ENCODE measurements around the gene AP3M1.

The AP3M1 gene

GRCh38 chr10:74150204-74150989, at the start of gene AP3M1:
Gene AP3M1, minus strand, starts transcription at chr10:74150828. Its CDS starts 12,449 bp downstream, at chr10:74138379.
- Histone ChIP-seq H3K9me2 (replicated peaks; ENCODE audit: insufficient read depth, low read length) (no peaks in the 10 kb centered on the region), H3K36me3 (replicated peaks; ENCODE audit: insufficient read depth, low read length) (no peaks in the 10 kb centered on the region), H3K79me2 (ENCODE audit: low read length) (peaks cover 94% of the 10 kb centered on the region), H3K27ac (ENCODE audit: low read length) (peak within 1 kb of the TSS; percentile 86), H2AFZ (ENCODE audit: low read length) (peak within 1 kb of the TSS; percentile 48), H3K9ac (ENCODE audit: low read length) (peak within 1 kb of the TSS; percentile 92), H3K4me3 (ENCODE audit: low read length) (peak within 1 kb of the TSS; percentile 75), H3K4me2 (ENCODE audit: low read depth, low read length) (peak within 1 kb of the TSS; percentile 87), H3K27me3 (replicated peaks; ENCODE audit: insufficient read depth, low read length) (no peaks in the 10 kb centered on the region), H3K9me3 (replicated peaks; ENCODE audit: insufficient read depth, low read length) (no peaks in the 10 kb centered on the region), H3F3A (ENCODE audit: insufficient read depth, low read length) (peaks cover 11% of the 10 kb centered on the region), H4K20me1 (ENCODE audit: insufficient read depth, low read length) (no peaks in the 10 kb centered on the region), H3K4me1 (ENCODE audit: low read length) (peaks cover 11% of the 10 kb centered on the region)
- no peak for TF ChIP-seq EZH2 (optimal IDR thresholded peaks at IDR 0.05; ENCODE audit: low read depth, low read length)
- TF ChIP-seq EZH2phosphoT487 (IDR thresholded peaks at IDR 0.05; ENCODE audit: low read length): no peak
- TF ChIP-seq, protein P1, sequence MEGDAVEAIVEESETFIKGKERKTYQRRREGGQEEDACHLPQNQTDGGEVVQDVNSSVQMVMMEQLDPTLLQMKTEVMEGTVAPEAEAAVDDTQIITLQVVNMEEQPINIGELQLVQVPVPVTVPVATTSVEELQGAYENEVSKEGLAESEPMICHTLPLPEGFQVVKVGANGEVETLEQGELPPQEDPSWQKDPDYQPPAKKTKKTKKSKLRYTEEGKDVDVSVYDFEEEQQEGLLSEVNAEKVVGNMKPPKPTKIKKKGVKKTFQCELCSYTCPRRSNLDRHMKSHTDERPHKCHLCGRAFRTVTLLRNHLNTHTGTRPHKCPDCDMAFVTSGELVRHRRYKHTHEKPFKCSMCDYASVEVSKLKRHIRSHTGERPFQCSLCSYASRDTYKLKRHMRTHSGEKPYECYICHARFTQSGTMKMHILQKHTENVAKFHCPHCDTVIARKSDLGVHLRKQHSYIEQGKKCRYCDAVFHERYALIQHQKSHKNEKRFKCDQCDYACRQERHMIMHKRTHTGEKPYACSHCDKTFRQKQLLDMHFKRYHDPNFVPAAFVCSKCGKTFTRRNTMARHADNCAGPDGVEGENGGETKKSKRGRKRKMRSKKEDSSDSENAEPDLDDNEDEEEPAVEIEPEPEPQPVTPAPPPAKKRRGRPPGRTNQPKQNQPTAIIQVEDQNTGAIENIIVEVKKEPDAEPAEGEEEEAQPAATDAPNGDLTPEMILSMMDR (IDR thresholded peaks at IDR 0.05; ENCODE audit: low read length): no peak
- DNase-seq: peak; percentile 90

DNA sequence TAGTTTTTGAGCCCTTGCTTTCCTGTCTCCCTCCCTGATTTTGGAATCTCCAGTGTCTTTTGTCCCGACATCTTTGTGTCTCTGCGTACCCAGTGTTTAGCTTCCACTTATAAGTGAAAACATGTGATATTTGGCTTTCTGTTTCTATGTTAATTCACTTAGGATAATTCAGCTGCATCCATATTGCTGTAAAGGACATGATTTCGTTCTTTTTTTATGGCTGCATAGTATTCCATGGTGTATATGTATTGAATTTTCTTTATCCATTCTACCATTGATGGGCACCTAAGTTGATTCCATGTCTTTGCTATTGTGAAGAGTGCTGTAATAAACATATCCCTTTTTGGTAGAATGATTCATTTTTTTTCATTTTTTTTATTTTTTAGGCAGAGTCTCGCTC, 48.7 kb upstream of the AP3M1 start:
- Histone ChIP-seq H3F3A (ENCODE audit: insufficient read depth, low read length) (no peaks in the 10 kb centered on the region), H3K79me2 (ENCODE audit: low read length) (peaks cover 38% of the 10 kb centered on the region), H3K27ac (ENCODE audit: low read length) (no peak overlapping the region), H2AFZ (ENCODE audit: low read length) (no peak overlapping the region), H3K9me3 (replicated peaks; ENCODE audit: insufficient read depth, low read length) (no peaks in the 10 kb centered on the region), H3K9ac (ENCODE audit: low read length) (no peak overlapping the region), H3K27me3 (replicated peaks; ENCODE audit: insufficient read depth, low read length) (no peaks in the 10 kb centered on the region), H4K20me1 (ENCODE audit: insufficient read depth, low read length) (no peaks in the 10 kb centered on the region; the same call in 1 of the 2 replicates), H3K4me1 (ENCODE audit: low read length) (no peaks in the 10 kb centered on the region), H3K4me3 (ENCODE audit: low read length) (no peak overlapping the region), H3K9me2 (replicated peaks; ENCODE audit: insufficient read depth, low read length) (no peaks in the 10 kb centered on the region), H3K36me3 (replicated peaks; ENCODE audit: insufficient read depth, low read length) (no peaks in the 10 kb centered on the region), H3K4me2 (ENCODE audit: low read depth, low read length) (no peak overlapping the region)
- TF ChIP-seq, protein P1 (IDR thresholded peaks at IDR 0.05; ENCODE audit: low read length): no peak
- TF ChIP-seq EZH2phosphoT487 (IDR thresholded peaks at IDR 0.05; ENCODE audit: low read length) (no peak), EZH2 (optimal IDR thresholded peaks at IDR 0.05; ENCODE audit: low read depth, low read length) (no peak)
- no peak for DNase-seq

- Histone ChIP-seq H3K27me3 (replicated peaks; ENCODE audit: insufficient read depth, low read length) (no peaks in the 10 kb centered on the region), H3K4me1 (ENCODE audit: low read length) (peaks cover 8% of the 10 kb centered on the region), H3K9ac (ENCODE audit: low read length) (no peak overlapping the region), H3K9me3 (replicated peaks; ENCODE audit: insufficient read depth, low read length) (no peaks in the 10 kb centered on the region), H4K20me1 (ENCODE audit: insufficient read depth, low read length) (no peaks in the 10 kb centered on the region; the same call in 1 of the 2 replicates), H3K4me2 (ENCODE audit: low read depth, low read length) (no peak overlapping the region), H3K4me3 (ENCODE audit: low read length) (no peak overlapping the region), H3F3A (ENCODE audit: insufficient read depth, low read length) (peaks cover under 1% of the 10 kb centered on the region; the same call in 1 of the 2 replicates), H3K79me2 (ENCODE audit: low read length) (peaks cover 74% of the 10 kb centered on the region), H3K9me2 (replicated peaks; ENCODE audit: insufficient read depth, low read length) (no peaks in the 10 kb centered on the region), H3K36me3 (replicated peaks; ENCODE audit: insufficient read depth, low read length) (no peaks in the 10 kb centered on the region), H3K27ac (ENCODE audit: low read length) (no peak overlapping the region), H2AFZ (ENCODE audit: low read length) (no peak overlapping the region)
- DNase-seq: no peak
- TF ChIP-seq EZH2phosphoT487 (IDR thresholded peaks at IDR 0.05; ENCODE audit: low read length): no peak
- TF ChIP-seq EZH2 (optimal IDR thresholded peaks at IDR 0.05; ENCODE audit: low read depth, low read length): no peak
- TF ChIP-seq, protein P1 (IDR thresholded peaks at IDR 0.05; ENCODE audit: low read length): no peak
Measured at GRCh38 chr10:74194999-74195398, 44.4 kb upstream of the AP3M1 start.

Measured in MM.1S (cell line).